ENCODE measurements around the gene CCDC15. TPM values are rescaled to one million over a fixed set of nuclear protein-coding genes. Genes with fewer than 3 reads are reported as not detected.

The CCDC15 gene
- total and polyA plus RNA-seq, 11 donors = 0.08 to 1.8 (median 0.19) TPM

- no peak for TF ChIP-seq POLR2A (IDR thresholded peaks at IDR 0.05)
- TF ChIP-seq CTCF (IDR thresholded peaks at IDR 0.05) = no peak
- H3K36me3 ChIP-seq = peaks cover 0 to 5% (median 0%) of the 10 kb centered on the region in 9 donors
- H3K4me3 ChIP-seq = no peak overlapping the region
- no peaks in the 10 kb centered on the region for H3K4me1 ChIP-seq
- no peak for DNase-seq
- H3K9me3 ChIP-seq = no peaks in the 10 kb centered on the region
- H3K27ac ChIP-seq = no peak overlapping the region
- intact Hi-C loops (cut with DNase I) = no loop called here
- no peaks in the 10 kb centered on the region for H3K27me3 ChIP-seq
- no peak for ATAC-seq
- WGBS, 4 donors = 92 to 97% (median 94%) methylated on average over 3 of the region's 3 CpGs
Measured at GRCh38 chr11:124988063-124988462, 34.1 kb downstream of the CCDC15 start.

- H3K4me3 ChIP-seq = no peak overlapping the region
- intact Hi-C loops (cut with DNase I) = no loop called here
- H3K27me3 ChIP-seq = no peaks in the 10 kb centered on the region
- no peak for ATAC-seq
- TF ChIP-seq CTCF (IDR thresholded peaks at IDR 0.05) = no peak
- TF ChIP-seq POLR2A (IDR thresholded peaks at IDR 0.05) = no peak
- DNase-seq = no peak
- H3K4me1 ChIP-seq = no peaks in the 10 kb centered on the region
- peaks cover 0 to 25% (median 2%) of the 10 kb centered on the region in 12 donors for H3K9me3 ChIP-seq
- H3K27ac ChIP-seq = no peak overlapping the region
- peaks cover 0 to 14% (median 0%) of the 10 kb centered on the region in 9 donors for H3K36me3 ChIP-seq
- 88 to 97% (median 96%) methylated on average over 2 of the region's 2 CpGs for WGBS, 4 donors
Measured at GRCh38 chr11:125001079-125001778, 47.2 kb downstream of the CCDC15 start.

GRCh38 chr11:125001849-125002248 is 47.8 kb downstream of the CCDC15 start:
- intact Hi-C loops (cut with DNase I) = no loop called here
- H3K36me3 ChIP-seq = peaks cover 0 to 14% (median 0%) of the 10 kb centered on the region in 9 donors
- peaks cover 0 to 30% (median 2%) of the 10 kb centered on the region in 12 donors for H3K9me3 ChIP-seq
- no peaks in the 10 kb centered on the region for H3K4me1 ChIP-seq
- H3K4me3 ChIP-seq = no peak overlapping the region
- DNase-seq (no peak), ATAC-seq (no peak)
- 84 to 87% (median 86%) methylated on average over 2 of the region's 2 CpGs for WGBS, 4 donors
- H3K27ac ChIP-seq = no peak overlapping the region
- H3K27me3 ChIP-seq = no peaks in the 10 kb centered on the region
- no peak for TF ChIP-seq CTCF (IDR thresholded peaks at IDR 0.05)
- TF ChIP-seq POLR2A (IDR thresholded peaks at IDR 0.05) = no peak

GRCh38 chr11:125005491-125005890 is 51.5 kb downstream of the CCDC15 start:
- no peaks in the 10 kb centered on the region for H3K4me1 ChIP-seq

More at GRCh38 chr11:125005491-125005890, 51.5 kb downstream of the CCDC15 start:
- Histone ChIP-seq H3K27me3 (no peaks in the 10 kb centered on the region), H3K9me3 (peaks cover 0 to 37% (median 2%) of the 10 kb centered on the region in 12 donors), H3K4me3 (no peak overlapping the region), H3K27ac (no peak overlapping the region), H3K36me3 (peaks cover 0 to 14% (median 0%) of the 10 kb centered on the region in 9 donors)
- DNase-seq (no peak), ATAC-seq (no peak)
- intact Hi-C loops (cut with DNase I) = no loop called here
- TF ChIP-seq CTCF (IDR thresholded peaks at IDR 0.05) (no peak), POLR2A (IDR thresholded peaks at IDR 0.05) (no peak)
- WGBS, 4 donors = 88 to 94% (median 91%) methylated on average over 2 of the region's 2 CpGs
